ENCODE measurements around the gene HOXA2.

The HOXA2 gene

GRCh38 chr7:27098578-27099451 lies 3.7 kb downstream of the HOXA2 start:
- Histone ChIP-seq H3K27ac (peak overlapping the region in 1 of 2 donors; percentile 40), H3K4me3 (peak overlapping the region; percentile 55)
- DNase-seq (ENCODE audit: low spot score), result no peak
- TF ChIP-seq, protein P1, sequence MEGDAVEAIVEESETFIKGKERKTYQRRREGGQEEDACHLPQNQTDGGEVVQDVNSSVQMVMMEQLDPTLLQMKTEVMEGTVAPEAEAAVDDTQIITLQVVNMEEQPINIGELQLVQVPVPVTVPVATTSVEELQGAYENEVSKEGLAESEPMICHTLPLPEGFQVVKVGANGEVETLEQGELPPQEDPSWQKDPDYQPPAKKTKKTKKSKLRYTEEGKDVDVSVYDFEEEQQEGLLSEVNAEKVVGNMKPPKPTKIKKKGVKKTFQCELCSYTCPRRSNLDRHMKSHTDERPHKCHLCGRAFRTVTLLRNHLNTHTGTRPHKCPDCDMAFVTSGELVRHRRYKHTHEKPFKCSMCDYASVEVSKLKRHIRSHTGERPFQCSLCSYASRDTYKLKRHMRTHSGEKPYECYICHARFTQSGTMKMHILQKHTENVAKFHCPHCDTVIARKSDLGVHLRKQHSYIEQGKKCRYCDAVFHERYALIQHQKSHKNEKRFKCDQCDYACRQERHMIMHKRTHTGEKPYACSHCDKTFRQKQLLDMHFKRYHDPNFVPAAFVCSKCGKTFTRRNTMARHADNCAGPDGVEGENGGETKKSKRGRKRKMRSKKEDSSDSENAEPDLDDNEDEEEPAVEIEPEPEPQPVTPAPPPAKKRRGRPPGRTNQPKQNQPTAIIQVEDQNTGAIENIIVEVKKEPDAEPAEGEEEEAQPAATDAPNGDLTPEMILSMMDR (IDR thresholded peaks at IDR 0.05), result no peak

- H3K27ac ChIP-seq, result peak overlapping the region in 1 of 2 donors; percentile 40
- TF ChIP-seq, protein P1 (IDR thresholded peaks at IDR 0.05), result no peak
- no peak for DNase-seq (ENCODE audit: low spot score)
Observed at GRCh38 chr7:27097686-27098577, 4.6 kb downstream of the HOXA2 start.

GRCh38 chr7:27096768-27097514 lies 5.5 kb downstream of the HOXA2 start:
- Histone ChIP-seq H3K4me3 (peak overlapping the region; percentile 86), H3K27ac (peak overlapping the region in 1 of 2 donors; percentile 83)
- TF ChIP-seq, protein P1 (IDR thresholded peaks at IDR 0.05), result no peak
- no peak for DNase-seq (ENCODE audit: low spot score)

More at GRCh38 chr7:27097686-27098577, 4.6 kb downstream of the HOXA2 start:
- H3K4me3 ChIP-seq, result peak overlapping the region; percentile 86

DNA sequence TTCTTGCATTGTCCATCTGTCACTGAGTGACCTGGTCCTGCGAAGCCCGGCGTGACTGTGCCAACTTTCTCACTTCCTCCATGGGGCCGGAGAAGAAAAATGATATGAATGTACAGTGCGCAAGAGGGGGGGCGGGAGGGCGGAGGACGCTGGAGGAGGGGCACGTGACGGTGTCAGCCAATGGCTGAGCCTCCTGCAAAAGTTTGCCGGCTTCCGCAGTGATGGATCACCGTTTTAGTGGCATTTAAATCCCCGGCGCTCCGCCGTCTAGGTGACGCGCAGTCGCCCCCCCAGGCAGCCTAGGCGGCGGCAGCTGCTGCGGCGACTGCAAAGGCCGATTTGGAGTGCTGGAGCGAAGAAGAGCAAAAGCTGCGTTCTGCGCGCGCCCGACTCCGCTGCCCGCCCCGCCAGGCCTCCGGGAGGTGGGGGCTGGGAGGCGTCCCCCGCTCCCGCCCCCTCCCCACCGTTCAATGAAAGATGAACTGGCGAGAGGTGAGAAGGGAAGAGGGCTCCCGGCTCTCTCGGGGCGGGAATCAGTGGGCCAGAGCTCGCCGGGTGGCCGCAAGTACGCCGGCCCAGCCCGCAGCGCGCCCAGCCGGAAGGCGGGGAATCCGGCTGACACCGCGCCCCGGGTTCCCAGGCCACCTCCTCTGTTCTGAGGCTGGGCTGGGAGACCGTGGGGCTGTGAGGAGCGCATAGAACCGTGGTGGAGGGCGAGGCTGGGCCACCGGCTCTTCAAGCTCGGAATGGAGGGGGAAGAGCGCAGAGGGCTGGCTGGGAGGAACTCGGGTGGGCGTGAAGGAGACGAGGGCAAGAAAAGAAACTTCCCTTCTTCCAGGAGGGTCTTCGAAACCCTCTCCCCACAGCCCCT lies 6.4 kb downstream of the HOXA2 start, which contains the start of gene HOXA1:
Gene HOXA1 (minus strand): TSS at position 104 of the 871 bp plus-strand sequence. CDS start 88 bp downstream, at position 16.
- Histone ChIP-seq H3K27ac (peak within 1 kb of the TSS in 1 of 2 donors; percentile 83), H3K4me3 (peak within 1 kb of the TSS; percentile 86)
- TF ChIP-seq, protein P1 (IDR thresholded peaks at IDR 0.05), result no peak
- no peak for DNase-seq (ENCODE audit: low spot score)

- Histone ChIP-seq H3K4me3 (peak overlapping the region; percentile 86), H3K27ac (peak overlapping the region in 1 of 2 donors; percentile 83)
- DNase-seq (ENCODE audit: low spot score), result no peak
- TF ChIP-seq, protein P1 (IDR thresholded peaks at IDR 0.05), result no peak
Observed at GRCh38 chr7:27095050-27095896, 7.2 kb downstream of the HOXA2 start.

All from coronary artery (tissue), 2 donors.